Caki2 (cell line): Measurements from ENCODE around the gene SLC25A25. TPM values are rescaled to one million over a fixed set of nuclear protein-coding genes. Genes with fewer than 3 reads are reported as not detected.

ENCODE experiments used
- total RNA-seq: library from RNA; depleted of rRNA; stranded (reverse); fragments of >200 nt; shearing (Covaris generic); gene quantifications from 2 replicates; pipeline ENCODE4 v1.2.3, GENCODE V29; 2014; ENCODE audit warnings: low replicate concordance; rRNA removed

The SLC25A25 gene
- total RNA-seq, 1 experiment from 2014 or later = 5.0 TPM

Other genes with a start within 250 kb of the SLC25A25 start
- gene ENG, start 213.6 kb upstream of the SLC25A25 start, total RNA-seq = 2.1 and 5.2 TPM in 2 replicates
- gene AK1, start 190.6 kb upstream of the SLC25A25 start, total RNA-seq = 32.4 and 51.2 TPM in 2 replicates
- 22.8 and 27.4 TPM in 2 replicates for gene ST6GALNAC6, start 168.6 kb upstream of the SLC25A25 start, total RNA-seq
- 18.1 and 22.2 TPM in 2 replicates for gene ST6GALNAC4, start 151.2 kb upstream of the SLC25A25 start, total RNA-seq
- 6.2 and 9.2 TPM in 2 replicates for gene PIP5KL1, start 137.5 kb upstream of the SLC25A25 start, total RNA-seq
- 46.9 and 54.5 TPM in 2 replicates for gene DPM2, start 130.4 kb upstream of the SLC25A25 start, total RNA-seq
- 93.4 and 140 TPM in 2 replicates for gene EEIG1, start 87.2 kb upstream of the SLC25A25 start, total RNA-seq
- gene NAIF1, start 912 bp upstream of the SLC25A25 start, total RNA-seq = 12.3 and 24.5 TPM in 2 replicates
- 93.5 and 114 TPM in 2 replicates for gene PTGES2, start 59.5 kb downstream of the SLC25A25 start, total RNA-seq
- gene LCN2, start 81.2 kb downstream of the SLC25A25 start, total RNA-seq = 2.2 TPM in 1 of 2 replicates, not detected in the other
- 172 and 199 TPM in 2 replicates for gene BBLN, start 92.0 kb downstream of the SLC25A25 start, total RNA-seq
- 25.6 and 27.7 TPM in 2 replicates for gene CIZ1, start 123.3 kb downstream of the SLC25A25 start, total RNA-seq
- 15.3 and 22.3 TPM in 2 replicates for gene DNM1, start 135.1 kb downstream of the SLC25A25 start, total RNA-seq
- gene GOLGA2, start 207.8 kb downstream of the SLC25A25 start, total RNA-seq = 44.6 and 79.8 TPM in 2 replicates
- gene SWI5, start 208.0 kb downstream of the SLC25A25 start, total RNA-seq = 97.2 and 141 TPM in 2 replicates